HG03175 (cell line): ENCODE data around the gene ETDC.
"Not testable (repeated sequence)": the region's sequence is repeated elsewhere in the genome, so short reads cannot be mapped to it uniquely, and the experiment has no call there.

Experiments used
- ATAC-seq: cut with Tn5 transposase; IDR thresholded peaks from one replicate; pipeline ENCODE4 v1.9.1; 2021; ENCODE audit warnings: mild to moderate bottlenecking, moderate library complexity; ENCODE audit not compliant: unreplicated experiment

Gene ETDC

DNA sequence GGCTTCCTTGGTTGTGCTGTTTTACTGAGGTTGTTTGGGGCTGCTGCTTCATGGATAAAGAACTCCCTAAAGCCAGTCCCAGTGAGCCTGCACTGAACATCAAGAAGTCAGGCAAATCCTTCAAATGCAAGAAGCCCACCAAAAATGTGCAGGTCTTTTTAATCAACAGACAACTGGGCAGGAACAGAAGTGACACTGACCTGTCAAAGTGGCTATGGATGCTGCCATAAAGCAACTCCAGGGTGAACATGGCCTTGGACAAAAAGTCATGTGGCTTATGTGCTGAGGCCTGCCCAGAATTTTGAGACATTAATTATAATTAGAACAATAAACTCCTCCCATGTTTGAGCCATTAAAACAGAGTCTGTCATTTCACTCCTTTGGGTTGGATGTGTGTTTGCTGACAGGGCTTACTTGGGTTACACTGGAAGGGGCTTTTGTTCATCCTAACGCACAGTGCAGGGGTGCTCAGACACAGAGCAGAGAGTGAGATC, at the start of gene ETDC:
ETDC (plus strand) TSS at position 51 of the 494 bp plus-strand sequence; CDS start at position 51, 0 bp downstream.
- no peak for ATAC-seq

DNA sequence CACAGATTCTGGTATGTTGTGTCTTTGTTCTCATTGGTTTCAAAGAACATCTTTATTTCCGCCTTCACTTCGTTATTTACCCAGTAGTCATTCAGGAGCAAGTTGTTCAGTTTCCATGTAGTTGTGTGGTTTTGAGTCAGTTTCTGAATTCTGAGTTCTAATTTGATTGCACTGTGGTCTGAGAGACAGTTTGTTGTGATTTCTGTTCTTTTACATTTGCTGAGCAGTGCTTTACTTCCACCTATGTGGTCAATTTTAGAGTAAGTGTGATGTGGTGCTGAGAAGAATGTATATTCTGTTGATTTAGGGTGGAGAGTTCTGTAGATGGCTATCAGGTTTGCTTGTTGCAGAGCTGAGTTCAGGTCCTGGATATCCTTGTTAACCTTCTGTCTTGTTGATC, 48.3 kb upstream of the ETDC start:
- not testable (repeated sequence) for ATAC-seq

DNA sequence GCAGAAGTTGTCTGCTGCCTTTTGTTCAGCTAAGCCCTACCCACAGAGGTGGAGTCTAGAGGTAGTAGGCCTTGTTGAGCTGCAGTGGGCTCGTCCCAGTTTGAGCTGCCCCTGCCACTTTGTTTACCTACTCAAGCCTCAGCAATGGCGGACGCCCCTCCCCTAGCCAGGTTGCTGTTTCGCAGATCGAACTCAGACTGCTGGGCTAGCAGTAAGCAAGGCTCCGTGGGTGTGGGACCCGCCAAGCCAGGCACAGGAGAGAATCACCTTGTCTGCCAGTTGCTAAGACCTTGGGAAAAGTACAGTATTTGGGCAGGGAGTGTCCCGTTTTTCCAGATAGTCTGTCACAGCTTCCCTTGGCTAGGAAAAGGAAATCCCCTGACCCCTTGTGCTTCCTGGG, 45.9 kb upstream of the ETDC start:
- not testable (repeated sequence) for ATAC-seq

DNA sequence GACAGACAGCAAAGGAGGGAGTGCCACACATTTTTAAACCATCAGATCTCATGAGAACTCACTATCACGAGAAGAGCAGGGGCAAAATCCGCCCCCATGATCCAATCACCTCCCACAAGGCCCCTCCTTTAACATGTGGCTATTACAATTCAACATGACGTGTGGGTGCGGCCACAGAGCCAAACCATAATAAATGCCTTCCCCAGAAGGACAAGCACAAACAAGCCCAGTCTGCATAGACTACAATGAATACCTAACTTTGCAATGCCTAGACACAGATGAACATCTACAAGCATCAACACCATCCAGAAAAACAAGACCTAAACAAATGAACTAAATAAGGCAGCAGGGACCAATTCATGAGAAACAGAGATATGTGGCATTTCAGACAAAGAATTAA, 45.1 kb upstream of the ETDC start:
- no peak for ATAC-seq

GRCh38 chrX:135273162-135273561, 36.1 kb upstream of the ETDC start:
- no peak for ATAC-seq

DNA sequence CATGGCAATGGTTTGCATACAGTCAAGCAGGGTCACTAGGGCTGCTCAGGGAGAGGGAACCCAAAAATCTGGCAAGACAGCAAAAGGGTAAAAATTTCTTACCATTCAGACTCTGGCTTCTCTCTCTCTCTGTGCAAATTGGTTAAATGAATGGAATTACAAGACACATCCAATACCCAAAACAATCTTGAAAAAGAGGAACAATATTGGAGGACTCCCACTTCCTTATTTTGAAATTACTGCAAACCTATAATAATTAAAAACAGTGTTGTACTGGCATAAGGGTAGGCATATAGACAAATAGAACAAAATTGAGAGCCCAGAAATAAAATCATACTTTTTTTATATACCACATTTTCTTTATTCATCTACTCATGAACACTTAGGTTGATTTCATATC, 33.3 kb upstream of the ETDC start:
- no peak for ATAC-seq

- no peak for ATAC-seq
These were observed 21.9 kb upstream of the ETDC start for GRCh38 chrX:135287266-135287823.

- peak; percentile 100 for ATAC-seq
These were observed 13.9 kb upstream of the ETDC start for GRCh38 chrX:135295238-135295943.

- ATAC-seq: peak; percentile 65
These were observed 13.4 kb upstream of the ETDC start for GRCh38 chrX:135295944-135296305.

- no peak for ATAC-seq
These were observed 6.9 kb upstream of the ETDC start for GRCh38 chrX:135302269-135302873.

DNA sequence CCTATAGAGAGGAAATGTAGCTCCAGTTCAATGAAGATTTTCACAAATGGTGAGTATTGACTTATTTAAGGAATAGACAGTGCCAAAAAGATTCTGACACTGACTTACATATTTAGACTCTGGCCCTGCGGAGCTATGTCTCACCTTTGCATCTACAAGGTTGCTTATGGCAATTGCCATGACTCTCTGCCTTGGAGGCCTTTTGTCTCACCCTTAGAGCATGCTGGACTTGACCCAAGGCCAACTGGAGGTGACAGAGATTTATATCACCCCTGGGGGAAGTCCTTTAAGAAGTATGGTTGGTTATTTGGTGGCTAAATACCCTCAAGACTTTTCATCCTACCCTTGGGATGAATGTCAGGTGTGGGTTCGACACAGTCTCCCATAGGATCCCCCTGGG, 4.5 kb upstream of the ETDC start:
- no peak for ATAC-seq

DNA sequence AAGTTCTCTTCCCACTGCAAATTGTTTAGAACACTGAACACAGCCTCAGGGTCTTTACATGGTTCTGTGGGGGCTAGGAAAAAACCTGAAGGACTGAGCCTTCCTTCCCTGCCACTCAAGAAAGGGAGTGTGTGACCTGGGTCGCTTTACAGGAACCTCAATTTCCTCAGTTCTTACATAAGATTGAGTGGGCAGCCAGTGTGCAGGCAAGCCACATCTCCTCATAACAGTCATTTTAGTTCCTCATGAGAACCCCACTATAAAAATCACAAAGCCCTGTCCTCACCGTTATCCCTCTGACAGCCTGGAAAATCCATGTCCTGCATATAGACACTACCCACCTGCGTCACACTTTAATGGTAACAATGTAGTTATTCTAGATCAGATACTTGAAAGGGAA, 2.1 kb upstream of the ETDC start:
- no peak for ATAC-seq

DNA sequence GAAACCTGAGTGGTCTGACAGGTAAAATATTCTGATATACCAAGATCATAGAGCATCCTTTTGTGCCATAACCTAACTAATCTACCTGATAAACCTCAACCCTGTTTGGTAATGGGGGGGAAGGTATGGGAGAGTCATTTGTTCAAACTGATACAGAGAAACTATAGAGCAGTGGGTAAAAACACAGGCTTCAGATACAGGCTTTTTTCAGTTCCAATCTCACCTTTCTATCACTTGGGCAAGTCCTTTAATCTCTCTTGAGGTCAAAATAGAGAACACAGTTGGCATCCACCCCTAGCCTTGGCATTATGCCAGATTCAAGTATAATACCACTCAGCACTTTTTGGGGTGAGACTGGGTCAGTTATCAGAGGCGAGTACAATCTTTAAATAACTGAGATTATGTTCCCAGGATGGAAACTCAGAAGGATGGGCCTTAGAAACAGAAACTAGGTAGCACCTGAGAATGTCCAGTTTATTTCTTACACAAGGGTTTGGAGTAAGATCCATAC, 880 bp upstream of the ETDC start:
- ATAC-seq: no peak

DNA sequence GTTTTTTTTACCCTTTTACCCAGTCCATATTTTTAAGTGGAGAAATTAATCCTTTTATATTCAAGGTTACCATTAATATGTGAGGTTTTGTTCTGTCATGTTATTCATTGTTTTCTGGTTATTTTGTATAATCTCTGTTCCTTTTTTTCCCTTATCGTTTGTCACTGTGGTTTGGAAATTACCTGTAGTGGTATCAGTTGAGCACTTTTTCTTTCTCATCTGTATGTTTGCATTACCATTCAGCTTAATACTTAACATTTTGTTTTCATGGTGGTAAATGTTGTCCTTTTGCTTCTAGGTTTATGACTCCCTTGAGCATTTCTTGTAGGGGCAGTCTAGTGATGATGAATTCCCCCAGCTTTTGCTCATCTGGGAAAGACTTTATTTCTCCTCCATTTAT, 6.6 kb downstream of the ETDC start:
- ATAC-seq: no peak

- ATAC-seq: no peak
These were observed 15.2 kb downstream of the ETDC start for GRCh38 chrX:135324463-135324862.

GRCh38 chrX:135325036-135325818, 15.9 kb downstream of the ETDC start:
- ATAC-seq: not testable (repeated sequence)

DNA sequence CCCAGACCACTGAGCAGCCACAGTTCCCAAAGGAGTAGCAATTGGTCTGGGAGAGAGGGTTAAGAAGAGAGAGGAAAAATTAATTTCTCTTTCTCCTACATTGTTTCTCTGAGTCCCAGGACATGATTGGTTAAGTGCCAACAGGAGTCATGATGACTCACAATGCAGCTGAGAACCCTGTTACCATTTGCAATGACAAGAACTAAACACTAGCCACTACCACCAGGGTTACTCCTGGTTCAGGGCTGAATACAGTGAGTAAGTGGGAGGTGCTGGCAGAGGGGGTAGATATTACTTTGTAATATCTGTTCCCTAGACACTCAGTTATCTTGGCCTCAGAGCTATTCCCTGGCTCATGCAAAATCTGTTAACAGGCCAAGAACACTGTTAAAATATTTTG, 18.0 kb downstream of the ETDC start:
- ATAC-seq: no peak

GRCh38 chrX:135328421-135329005, 19.2 kb downstream of the ETDC start:
- ATAC-seq: no peak

DNA sequence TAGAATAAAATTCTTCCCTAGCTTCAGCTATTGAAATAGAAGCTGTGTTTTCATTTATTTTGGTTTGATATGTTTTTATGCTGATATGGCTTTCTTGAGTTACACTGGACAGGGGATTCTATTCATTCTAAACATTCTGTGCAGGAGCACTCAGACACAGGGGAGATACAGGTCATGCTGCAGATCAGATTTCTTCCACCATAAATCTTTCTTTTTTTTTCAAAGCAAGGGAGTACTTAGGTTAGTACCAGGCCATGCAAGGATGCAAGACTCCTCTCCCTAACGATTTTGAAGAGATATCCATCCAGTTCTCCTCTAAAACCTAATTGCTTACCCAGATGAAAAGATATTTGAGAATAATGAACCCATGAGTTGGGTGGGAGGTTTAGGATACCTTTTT, 21.4 kb downstream of the ETDC start:
- no peak for ATAC-seq

- no peak for ATAC-seq
These were observed 22.2 kb downstream of the ETDC start for GRCh38 chrX:135331525-135331924.

DNA sequence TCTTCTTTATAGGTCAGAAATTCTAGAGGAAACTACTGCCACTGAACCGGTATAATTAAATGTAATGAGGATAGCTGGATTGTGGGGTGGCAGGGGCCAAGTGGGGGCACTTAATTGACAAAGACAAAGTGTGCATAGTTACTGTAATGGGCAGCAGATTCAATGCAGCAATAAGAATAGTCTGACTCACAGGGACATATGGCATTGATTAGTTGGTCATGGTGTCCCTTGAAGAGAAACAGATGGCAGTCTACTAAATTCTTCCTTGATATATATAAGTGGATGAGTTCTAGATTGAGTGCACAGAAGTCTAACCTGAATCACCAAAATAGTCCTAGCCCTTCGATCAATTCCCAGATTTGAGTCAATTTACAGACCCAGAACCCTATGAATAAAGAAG, 31.6 kb downstream of the ETDC start:
- ATAC-seq: no peak
